CD4-positive, alpha-beta T cell treated with Interleukin-2 at 100 ng/mL for 4 hours (primary cell): Measurements from ENCODE around the gene PIK3C2G.
"Not testable (repeated sequence)": the region's sequence is repeated elsewhere in the genome, so short reads cannot be mapped to it uniquely, and the experiment has no call there.

ENCODE experiments used
- DNase-seq: peaks from one replicate; pipeline ENCODE4 v3.0.0-alpha.2; 2020; ENCODE audit warnings: low spot score

Gene PIK3C2G

GRCh38 chr12:18644564-18644963, 383.2 kb downstream of the PIK3C2G start:
- DNase-seq = no peak

GRCh38 chr12:18646286-18646890, 385.1 kb downstream of the PIK3C2G start:
- DNase-seq = no peak

DNA sequence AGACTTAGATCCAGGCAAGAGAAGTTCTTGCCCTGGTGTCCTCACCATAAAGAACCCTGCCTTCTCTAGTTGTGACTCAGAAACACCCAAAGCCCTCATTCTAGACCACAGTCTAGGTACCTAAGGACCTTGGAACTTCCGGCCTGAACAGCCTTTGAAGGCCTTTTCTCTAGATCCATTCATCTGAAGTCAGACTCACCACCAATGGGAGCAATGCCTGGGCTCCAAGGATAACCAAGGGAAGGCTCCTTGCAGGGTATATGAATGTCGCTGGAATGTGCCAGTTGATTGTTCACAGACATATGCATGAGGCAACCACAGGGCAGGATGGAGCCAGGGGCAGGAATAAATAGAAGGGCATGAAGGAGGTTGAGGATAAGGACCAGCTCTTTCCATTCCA, 390.2 kb downstream of the PIK3C2G start:
- DNase-seq = no peak

GRCh38 chr12:18652596-18652995, 391.3 kb downstream of the PIK3C2G start:
- no peak for DNase-seq

DNA sequence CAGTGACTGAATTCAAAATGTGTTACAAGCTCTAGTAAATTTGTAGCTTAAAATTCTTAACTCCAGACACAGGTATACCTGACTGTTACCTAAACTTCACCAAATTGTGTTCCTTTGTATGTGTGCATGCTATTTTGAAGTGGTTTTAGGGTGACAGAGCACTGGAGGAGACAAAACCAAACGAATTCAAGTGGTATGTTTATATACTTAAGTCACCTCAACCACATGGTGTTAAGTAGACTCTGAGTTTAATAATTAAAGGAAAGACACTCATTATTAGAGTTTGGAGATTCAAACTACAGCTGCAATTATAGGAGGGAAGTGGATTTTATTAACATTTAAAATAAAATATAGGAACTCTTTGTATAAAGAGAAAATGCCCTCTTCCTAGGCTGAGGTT, 392.1 kb downstream of the PIK3C2G start:
- DNase-seq = no peak

GRCh38 chr12:18655351-18655750, 394.0 kb downstream of the PIK3C2G start:
- DNase-seq = no peak

- DNase-seq = no peak
Observed at GRCh38 chr12:18658179-18658578, 396.9 kb downstream of the PIK3C2G start.

GRCh38 chr12:18658829-18659228, 397.5 kb downstream of the PIK3C2G start:
- DNase-seq = no peak

GRCh38 chr12:18676141-18676540, 414.8 kb downstream of the PIK3C2G start:
- DNase-seq = no peak

DNA sequence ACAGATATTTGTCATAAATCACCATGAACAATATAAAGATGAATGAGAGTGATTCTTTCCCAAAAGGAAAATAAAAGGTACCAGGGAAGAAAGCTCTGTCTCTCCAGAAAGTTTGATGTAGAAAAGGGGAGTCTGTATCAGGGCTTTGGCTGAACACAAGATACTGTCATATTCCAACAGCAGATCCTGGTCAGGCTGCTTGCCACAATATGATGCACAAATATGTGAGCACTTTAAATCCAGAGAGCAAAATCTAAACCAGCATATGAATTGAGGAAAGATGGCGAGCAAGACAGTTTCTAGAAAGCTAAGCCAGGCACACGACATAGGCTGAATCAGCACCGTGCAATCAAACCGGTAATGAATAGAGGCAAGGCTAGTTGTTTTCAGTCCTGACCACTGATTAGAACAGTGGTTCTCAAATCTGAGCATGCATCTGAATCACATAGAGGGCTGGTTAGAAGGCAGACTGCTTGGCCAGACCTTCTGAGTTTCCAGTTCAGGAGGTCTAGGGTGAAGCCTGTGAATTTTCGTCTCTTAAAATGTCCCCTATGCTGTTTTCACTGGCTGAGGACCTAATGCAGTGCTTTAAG, 415.8 kb downstream of the PIK3C2G start:
- DNase-seq = no peak

DNA sequence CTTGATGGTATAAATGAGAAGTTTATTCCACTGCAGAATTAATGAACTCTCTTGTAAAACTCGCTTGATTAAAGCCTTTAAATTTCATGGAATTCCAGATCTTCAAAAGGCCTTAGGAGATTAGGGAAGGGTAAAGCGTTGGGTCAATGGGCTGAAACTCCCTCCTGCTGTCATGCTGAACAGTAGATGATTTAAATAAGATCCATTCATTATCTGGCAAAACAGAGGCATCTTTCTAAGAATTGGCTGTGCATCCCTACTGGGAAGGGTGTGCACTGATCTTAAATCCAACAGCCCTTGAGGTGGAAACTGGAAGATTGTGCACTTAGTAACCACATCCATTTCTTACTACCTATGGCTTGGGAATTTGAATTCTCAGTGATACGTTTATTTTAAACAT, 420.5 kb downstream of the PIK3C2G start:
- no peak for DNase-seq

- no peak for DNase-seq
Observed at GRCh38 chr12:18683327-18684013, 422.2 kb downstream of the PIK3C2G start.

- no peak for DNase-seq
Observed at GRCh38 chr12:18684430-18684829, 423.1 kb downstream of the PIK3C2G start.

DNA sequence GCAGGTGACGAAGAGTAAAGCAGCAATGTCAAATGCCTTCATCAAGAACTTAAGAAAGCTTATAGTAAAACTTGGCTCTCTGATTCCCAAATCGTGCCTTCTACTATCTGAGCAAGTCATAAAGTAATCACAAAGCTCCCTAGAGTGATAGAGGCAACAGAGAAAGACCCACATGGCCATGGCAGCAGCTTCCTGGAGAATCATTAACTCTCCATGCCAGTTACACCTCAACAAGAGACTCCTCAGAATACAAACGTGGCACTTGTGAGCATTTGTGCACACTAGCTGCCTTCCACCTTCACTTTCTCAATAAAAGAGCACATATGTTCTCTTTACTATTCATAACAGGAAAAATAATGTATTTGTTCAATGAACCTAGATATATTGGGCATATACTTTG, 428.5 kb downstream of the PIK3C2G start:
- no peak for DNase-seq

DNA sequence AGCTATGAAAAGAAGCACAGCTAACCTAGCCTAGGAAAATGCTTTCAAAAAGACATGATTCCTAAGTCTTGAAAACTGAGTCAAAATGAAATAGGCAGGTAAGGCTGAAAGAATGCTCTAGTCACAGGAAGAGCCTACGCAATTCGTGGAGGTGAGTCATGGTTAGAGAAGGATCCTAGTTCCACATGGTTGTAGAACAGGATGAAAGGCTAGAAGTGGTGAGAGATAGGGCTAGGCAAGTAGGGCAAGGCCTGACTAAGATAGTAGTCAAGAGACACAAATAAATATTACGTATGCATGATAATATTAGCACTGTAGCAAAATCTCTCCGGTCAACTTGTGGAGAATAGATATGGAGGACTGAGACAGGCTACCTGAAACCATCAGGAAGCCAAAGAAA, 429.3 kb downstream of the PIK3C2G start:
- no peak for DNase-seq

DNA sequence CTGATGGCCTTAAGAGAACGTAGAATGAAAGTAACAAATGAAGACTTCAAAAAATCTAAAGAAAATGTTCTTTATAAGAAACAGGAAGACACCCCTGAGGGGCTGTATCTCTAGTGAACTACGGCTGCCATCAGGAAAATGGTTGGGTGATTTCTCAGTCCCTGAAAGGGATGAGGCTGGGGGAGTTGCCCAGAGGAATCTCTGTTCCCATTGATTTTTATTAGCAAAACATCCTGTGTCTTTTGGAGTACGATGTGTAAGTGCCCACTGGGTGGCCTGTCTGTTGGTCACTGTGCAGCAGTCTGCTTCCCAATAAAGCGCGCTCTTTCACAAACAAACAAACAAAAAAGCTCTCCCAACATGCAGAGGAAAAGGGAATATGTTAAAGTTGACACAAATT, 432.7 kb downstream of the PIK3C2G start:
- not testable (repeated sequence) for DNase-seq

- no peak for DNase-seq
Observed at GRCh38 chr12:18696971-18697602, 435.8 kb downstream of the PIK3C2G start.
